Activated naive CD4-positive, alpha-beta T cell treated with anti-CD3 and anti-CD28 coated beads for 36 hours (primary cell): ENCODE measurements around the gene ADCY4. TPM values are rescaled to one million over a fixed set of nuclear protein-coding genes. Genes with fewer than 3 reads are reported as not detected.

Source experiments
- CTCF ChIA-PET: fragments of 350-600 bp; sonication (Branson Sonifier 250); formaldehyde crosslinking; loops from one replicate; lab custom pipeline; 2021; ENCODE audit warnings: antibody characterized with exemption; lab: Charles Lee
- DNase-seq: peaks from one replicate; pipeline ENCODE4 v3.0.0-alpha.2; 2020
- H3K27ac Mint-ChIP-seq: one replicate; pipeline ENCODE4 v1.8.0; 2021; ENCODE audit warnings: mild to moderate bottlenecking, mixed read lengths
- H3K27me3 Mint-ChIP-seq: one replicate; pipeline ENCODE4 v1.8.0; 2021; ENCODE audit warnings: low read depth, mixed read lengths
- H3K36me3 Mint-ChIP-seq: one replicate; pipeline ENCODE4 v1.8.0; 2021; ENCODE audit warnings: low read depth, mixed read lengths
- H3K4me1 Mint-ChIP-seq: one replicate; pipeline ENCODE4 v1.8.0; 2021; ENCODE audit warnings: low read depth, mixed read lengths
- H3K4me3 Mint-ChIP-seq: one replicate; pipeline ENCODE4 v1.8.0; 2021; ENCODE audit warnings: mild to moderate bottlenecking, moderate library complexity, mixed read lengths
- H3K9me3 Mint-ChIP-seq: one replicate; pipeline ENCODE4 v1.8.0; 2021; ENCODE audit warnings: mixed read lengths
- intact Hi-C: fragments of 100-400 bp; cut with micrococcal nuclease; formaldehyde crosslinking; loops from one replicate; pipeline ENCODE4 v1.15.1; 2023
- total RNA-seq, 2 experiments: library from RNA; stranded (reverse); gene quantifications; one replicate each; pipeline ENCODE4 v1.2.3, GENCODE V29; 2021

The ADCY4 gene
- total RNA-seq, 2 experiments from 2014 or later: 1.6 to 2.4 TPM

- Mint-ChIP-seq H3K9me3 (no peaks in the 10 kb centered on the region), H3K4me1 (peaks cover 25% of the 10 kb centered on the region), H3K27ac (peak overlapping the region; percentile 75), H3K36me3 (peaks cover 19% of the 10 kb centered on the region), H3K27me3 (no peaks in the 10 kb centered on the region), H3K4me3 (no peak overlapping the region)
- intact Hi-C loops: loop anchor here (1.0 to 2.0 kb wide), 4 partner anchors 10 to 175 kb away; partner anchors contain the start of genes DCAF11, NRL and TINF2
- CTCF ChIA-PET: interaction anchor here (0.9 to 5.4 kb wide), 9 partner anchors 8 to 142 kb away, joined by 3 to 49 read pairs (median 12); partner anchors contain the start of genes CIDEB, LTB4R, LTB4R2 and RABGGTA
- DNase-seq: peak; percentile 93
Observed at GRCh38 chr14:24289649-24290280, 45.1 kb downstream of the ADCY4 start.

- CTCF ChIA-PET: interaction anchor here (0.7 to 1.5 kb wide), 4 partner anchors 10 to 22 kb away, joined by 3 to 4 read pairs (median 4); no protein-coding TSS in a partner anchor
- no peak overlapping the region for H3K27ac Mint-ChIP-seq
- no peaks in the 10 kb centered on the region for H3K27me3 Mint-ChIP-seq
- no peaks in the 10 kb centered on the region for H3K9me3 Mint-ChIP-seq
- H3K4me3 Mint-ChIP-seq: no peak overlapping the region
- H3K36me3 Mint-ChIP-seq: peaks cover 16% of the 10 kb centered on the region
- intact Hi-C loops: no loop called here
- no peak for DNase-seq
- peaks cover 25% of the 10 kb centered on the region for H3K4me1 Mint-ChIP-seq
Observed at GRCh38 chr14:24286996-24287395, 47.9 kb downstream of the ADCY4 start.

DNA sequence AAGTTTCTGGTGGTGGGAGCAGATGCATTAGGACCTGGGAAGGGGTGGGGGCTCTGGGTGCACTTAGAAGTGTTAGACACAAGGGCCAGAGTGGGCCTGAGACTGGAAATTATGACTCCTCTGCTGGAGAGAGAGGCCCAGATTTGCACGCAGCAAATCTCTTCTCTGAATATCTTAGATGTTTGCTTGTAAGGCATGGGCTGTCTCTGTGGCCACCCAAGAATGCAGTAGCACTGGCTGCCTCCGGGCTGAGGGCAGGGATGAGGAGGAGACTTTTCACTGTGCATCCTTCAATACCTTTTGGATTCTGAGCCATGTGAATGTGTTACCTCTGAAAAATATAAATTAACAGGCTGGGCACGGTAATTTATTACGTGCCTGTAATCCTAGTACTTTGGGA is 49.5 kb downstream of the ADCY4 start:
- DNase-seq: no peak
- Mint-ChIP-seq H3K4me1 (peaks cover 25% of the 10 kb centered on the region), H3K4me3 (no peak overlapping the region), H3K36me3 (peaks cover 6% of the 10 kb centered on the region), H3K27me3 (no peaks in the 10 kb centered on the region), H3K27ac (no peak overlapping the region), H3K9me3 (no peaks in the 10 kb centered on the region)
- intact Hi-C loops: no loop called here
- CTCF ChIA-PET: interaction anchor here (1.4 kb wide), 1 partner anchor 12 kb away, joined by 6 read pairs; no protein-coding TSS in a partner anchor

DNA sequence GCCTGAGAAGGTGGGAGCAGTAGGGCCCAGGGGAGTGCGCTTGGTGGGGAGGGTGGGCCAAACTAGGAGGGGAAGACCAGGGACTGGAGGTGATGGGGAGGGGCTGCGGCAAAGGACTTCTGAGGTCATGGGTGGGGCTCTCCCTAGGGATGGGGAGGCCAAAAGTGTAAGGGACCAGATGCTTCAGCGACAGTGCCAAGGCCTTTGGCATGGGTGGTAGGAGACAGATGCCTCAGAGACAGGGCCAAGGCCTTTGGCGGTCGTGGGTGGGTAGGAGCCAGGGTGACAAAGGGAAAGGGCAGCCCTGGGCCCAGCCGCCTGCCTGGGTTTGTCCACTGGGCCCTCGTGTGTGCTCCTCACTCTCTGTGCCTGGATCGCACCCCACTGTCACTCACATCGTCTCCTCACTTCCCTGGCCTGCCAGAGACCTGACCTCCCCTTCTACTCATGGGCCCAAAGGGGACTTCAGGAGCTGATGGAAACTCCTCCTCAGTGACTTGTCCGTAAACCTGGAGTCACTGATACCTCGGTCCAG is 50.3 kb downstream of the ADCY4 start:
- Mint-ChIP-seq H3K27me3 (no peaks in the 10 kb centered on the region), H3K4me1 (peaks cover 25% of the 10 kb centered on the region), H3K9me3 (no peaks in the 10 kb centered on the region), H3K36me3 (peaks cover 1% of the 10 kb centered on the region), H3K4me3 (no peak overlapping the region), H3K27ac (no peak overlapping the region)
- no peak for DNase-seq
- CTCF ChIA-PET: interaction anchor here (1.4 to 7.9 kb wide), 3 partner anchors 10 to 23 kb away, joined by 6 to 39 read pairs (median 9); partner anchors contain the start of gene CIDEB
- intact Hi-C loops: no loop called here

- Mint-ChIP-seq H3K4me1 (peaks cover 26% of the 10 kb centered on the region), H3K36me3 (peaks cover 1% of the 10 kb centered on the region), H3K27me3 (no peaks in the 10 kb centered on the region), H3K27ac (no peak overlapping the region), H3K9me3 (no peaks in the 10 kb centered on the region), H3K4me3 (no peak overlapping the region)
- CTCF ChIA-PET: interaction anchor here (1.4 to 10.8 kb wide), 6 partner anchors 10 to 41 kb away, joined by 6 to 154 read pairs (median 24); partner anchors contain the start of genes CIDEB, DHRS1, NOP9 and TINF2
- intact Hi-C loops: no loop called here
- DNase-seq: no peak
Observed at GRCh38 chr14:24283796-24284460, 50.9 kb downstream of the ADCY4 start.

DNA sequence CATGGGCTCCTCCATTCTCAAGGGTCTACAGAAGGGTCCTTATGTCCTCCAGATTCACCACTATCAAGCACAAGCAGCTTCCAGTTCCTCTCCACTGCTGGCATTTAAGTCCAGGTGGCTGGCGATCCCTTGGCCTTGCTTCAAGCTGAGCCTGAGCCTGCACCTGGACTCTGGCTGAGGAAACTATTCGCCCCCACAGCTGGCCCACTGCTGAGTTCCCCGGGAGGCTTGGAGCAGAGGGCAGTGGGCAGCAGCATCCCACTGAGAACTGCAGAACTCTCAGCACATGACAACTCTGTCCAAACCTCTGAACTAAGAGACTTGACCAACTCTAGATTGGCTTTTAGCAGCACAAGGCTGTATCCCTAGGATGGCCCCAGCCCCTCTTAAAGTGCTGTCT is 52.1 kb downstream of the ADCY4 start:
- DNase-seq: no peak
- Mint-ChIP-seq H3K9me3 (no peaks in the 10 kb centered on the region), H3K27ac (no peak overlapping the region), H3K4me1 (peaks cover 33% of the 10 kb centered on the region), H3K27me3 (no peaks in the 10 kb centered on the region), H3K36me3 (peaks cover 3% of the 10 kb centered on the region), H3K4me3 (no peak overlapping the region)
- intact Hi-C loops: no loop called here
- CTCF ChIA-PET: interaction anchor here (1.6 to 10.8 kb wide), 6 partner anchors 9 to 40 kb away, joined by 4 to 154 read pairs (median 24); partner anchors contain the start of genes CIDEB, DHRS1, NOP9 and RABGGTA

GRCh38 chr14:24281636-24282035 is 53.2 kb downstream of the ADCY4 start:
- H3K27me3 Mint-ChIP-seq: no peaks in the 10 kb centered on the region
- intact Hi-C loops: no loop called here
- H3K36me3 Mint-ChIP-seq: peaks cover 3% of the 10 kb centered on the region
- H3K27ac Mint-ChIP-seq: no peak overlapping the region
- H3K4me3 Mint-ChIP-seq: no peak overlapping the region
- CTCF ChIA-PET: interaction anchor here (1.2 to 10.8 kb wide), 7 partner anchors 9 to 39 kb away, joined by 3 to 154 read pairs (median 31); partner anchors contain the start of genes CIDEB, DHRS1, NOP9 and RABGGTA
- no peak for DNase-seq
- H3K9me3 Mint-ChIP-seq: no peaks in the 10 kb centered on the region
- peaks cover 42% of the 10 kb centered on the region for H3K4me1 Mint-ChIP-seq

GRCh38 chr14:24280797-24281460 is 53.9 kb downstream of the ADCY4 start:
- H3K27ac Mint-ChIP-seq: peak overlapping the region; percentile 47
- H3K4me3 Mint-ChIP-seq: no peak overlapping the region
- H3K9me3 Mint-ChIP-seq: no peaks in the 10 kb centered on the region
- peaks cover 3% of the 10 kb centered on the region for H3K36me3 Mint-ChIP-seq
- CTCF ChIA-PET: interaction anchor here (1.1 to 10.8 kb wide), 10 partner anchors 9 to 156 kb away, joined by 3 to 154 read pairs (median 8); partner anchors contain the start of genes CIDEB, DHRS1, NOP9 and TINF2
- H3K27me3 Mint-ChIP-seq: no peaks in the 10 kb centered on the region
- intact Hi-C loops: no loop called here
- H3K4me1 Mint-ChIP-seq: peaks cover 44% of the 10 kb centered on the region
- DNase-seq: no peak

GRCh38 chr14:24279301-24280186 is 55.3 kb downstream of the ADCY4 start:
- peak; percentile 90 for DNase-seq
- intact Hi-C loops: loop anchor here (1.0 to 10.0 kb wide), 5 partner anchors 10 to 725 kb away; partner anchors contain the start of genes THTPA, TM9SF1 and ZFHX2
- Mint-ChIP-seq H3K4me3 (peak overlapping the region; percentile 20), H3K9me3 (no peaks in the 10 kb centered on the region), H3K36me3 (peaks cover 3% of the 10 kb centered on the region), H3K27me3 (no peaks in the 10 kb centered on the region), H3K4me1 (peaks cover 52% of the 10 kb centered on the region), H3K27ac (peak overlapping the region; percentile 80)
- CTCF ChIA-PET: interaction anchor here (0.6 to 10.8 kb wide), 12 partner anchors 9 to 157 kb away, joined by 3 to 154 read pairs (median 6); partner anchors contain the start of genes CIDEB, DHRS1, LTB4R and NOP9

- Mint-ChIP-seq H3K4me3 (no peak overlapping the region), H3K27ac (peak overlapping the region; percentile 80), H3K27me3 (no peaks in the 10 kb centered on the region), H3K4me1 (peaks cover 62% of the 10 kb centered on the region), H3K9me3 (no peaks in the 10 kb centered on the region), H3K36me3 (peaks cover 3% of the 10 kb centered on the region)
- CTCF ChIA-PET: interaction anchor here (3.4 to 10.8 kb wide), 4 partner anchors 13 to 35 kb away, joined by 31 to 154 read pairs (median 40); partner anchors contain the start of genes CIDEB, DHRS1, NOP9 and TINF2
- DNase-seq: no peak
- intact Hi-C loops: loop anchor here (10.0 kb wide), 1 partner anchor 724 kb away; the partner anchor contains the start of genes THTPA and ZFHX2
Observed at GRCh38 chr14:24278424-24278823, 56.4 kb downstream of the ADCY4 start.
